GM19099 (cell line): Measurements from ENCODE around the gene CLVS2.

Experiments
- POLR2A ChIP-seq: IDR thresholded peaks from 3 replicates; pipeline ENCODE4 v1.6.1; 2011; ENCODE audit warnings: low read depth; ENCODE audit not compliant: insufficient read length; ENCODE audit errors: extremely low read depth

The CLVS2 gene

GRCh38 chr6:123074616-123075015 lies 78.6 kb downstream of the CLVS2 start:
- TF ChIP-seq POLR2A, result no peak

- no peak for TF ChIP-seq POLR2A
Measured at GRCh38 chr6:123085403-123085802, 89.4 kb downstream of the CLVS2 start.

- no peak for TF ChIP-seq POLR2A
Measured at GRCh38 chr6:123089226-123089625, 93.2 kb downstream of the CLVS2 start.

GRCh38 chr6:123091091-123091895 lies 95.3 kb downstream of the CLVS2 start:
- TF ChIP-seq POLR2A, result no peak

- TF ChIP-seq POLR2A, result no peak
Measured at GRCh38 chr6:123091896-123092271, 95.8 kb downstream of the CLVS2 start.

GRCh38 chr6:123094795-123095194 lies 98.8 kb downstream of the CLVS2 start:
- no peak for TF ChIP-seq POLR2A

- no peak for TF ChIP-seq POLR2A
Measured at GRCh38 chr6:123105561-123105960, 109.5 kb downstream of the CLVS2 start.

- no peak for TF ChIP-seq POLR2A
Measured at GRCh38 chr6:123116370-123116769, 120.3 kb downstream of the CLVS2 start.

GRCh38 chr6:123117145-123117908 lies 121.3 kb downstream of the CLVS2 start:
- no peak for TF ChIP-seq POLR2A

- TF ChIP-seq POLR2A, result no peak
Measured at GRCh38 chr6:123118811-123119210, 122.8 kb downstream of the CLVS2 start.
